GM13977 (cell line): Measurements from ENCODE around the gene MBD5.

Source experiments
- DNase-seq: peaks from one replicate; pipeline ENCODE4 v3.0.0; 2012; ENCODE audit warnings: low spot score
- CTCF ChIP-seq: IDR thresholded peaks from 2 replicates; pipeline ENCODE4 v1.5.1; 2012; ENCODE audit warnings: mild to moderate bottlenecking, control low read depth; ENCODE audit not compliant: insufficient read depth; ENCODE audit errors: extremely low read depth, missing control alignments
- in situ Hi-C: fragments of 300-500 bp; cut with MboI; formaldehyde crosslinking; loops from one replicate; pipeline ENCODE4 v1.12.0; 2022; ENCODE audit warnings: low sequenced_read_pairs, low pct_unique_long_range_greater_than_20kb, mixed read lengths, inconsistent platforms; ENCODE audit not compliant: unreplicated experiment

MBD5 gene

GRCh38 chr2:148194882-148195281 lies 174.0 kb downstream of the MBD5 start:
- no peak for DNase-seq
- TF ChIP-seq CTCF: no peak
- in situ Hi-C loops: no loop called here

DNA sequence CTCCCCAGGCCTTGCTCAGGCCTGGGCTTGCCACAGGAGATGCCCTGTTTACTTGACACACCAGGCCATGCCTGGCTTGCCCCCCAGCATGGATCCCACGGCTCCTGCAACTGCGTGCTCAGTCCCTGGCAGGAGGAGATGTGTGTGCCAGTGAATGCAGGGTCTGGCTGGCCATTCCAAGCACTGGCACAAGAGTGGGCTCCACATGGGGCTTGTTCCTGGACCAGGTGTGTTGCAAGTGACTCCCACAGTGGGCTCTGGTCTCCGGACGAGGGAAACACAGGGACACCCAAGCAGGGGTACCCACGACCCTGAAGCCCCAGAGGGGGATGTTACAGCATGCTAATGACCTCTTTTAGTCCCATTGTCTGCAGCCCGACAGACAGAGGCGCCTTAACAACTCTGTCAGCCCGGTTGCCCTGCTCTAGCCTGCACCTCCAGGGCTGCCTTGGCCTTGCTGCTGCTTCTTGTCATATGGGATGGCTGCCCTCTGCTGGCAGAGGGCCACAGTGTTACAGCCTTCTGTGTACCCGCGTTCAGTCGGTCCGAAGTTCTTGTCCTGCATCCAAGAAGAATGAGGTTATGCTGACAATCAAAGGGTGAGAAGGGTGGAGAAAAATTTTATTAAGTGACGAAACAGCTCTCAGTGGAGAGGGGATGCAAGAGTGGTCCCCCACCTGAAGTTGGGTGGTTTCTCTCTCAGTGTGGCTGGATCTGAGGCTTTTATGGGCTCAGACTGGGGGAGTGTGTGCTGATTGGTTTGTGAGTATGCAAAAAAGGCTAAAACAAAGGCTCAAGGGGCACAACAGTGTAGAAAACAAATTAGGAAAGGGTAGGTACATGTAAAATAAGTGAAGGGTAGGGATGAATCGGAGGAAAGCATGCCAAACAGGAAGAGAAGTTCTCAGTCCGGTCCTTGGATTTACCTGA lies 180.4 kb downstream of the MBD5 start:
- peak; percentile 42 for TF ChIP-seq CTCF
- DNase-seq: no peak
- in situ Hi-C loops: no loop called here

- in situ Hi-C loops: no loop called here
- no peak for TF ChIP-seq CTCF
- DNase-seq: no peak
Observed at GRCh38 chr2:148202237-148202636, 181.3 kb downstream of the MBD5 start.

DNA sequence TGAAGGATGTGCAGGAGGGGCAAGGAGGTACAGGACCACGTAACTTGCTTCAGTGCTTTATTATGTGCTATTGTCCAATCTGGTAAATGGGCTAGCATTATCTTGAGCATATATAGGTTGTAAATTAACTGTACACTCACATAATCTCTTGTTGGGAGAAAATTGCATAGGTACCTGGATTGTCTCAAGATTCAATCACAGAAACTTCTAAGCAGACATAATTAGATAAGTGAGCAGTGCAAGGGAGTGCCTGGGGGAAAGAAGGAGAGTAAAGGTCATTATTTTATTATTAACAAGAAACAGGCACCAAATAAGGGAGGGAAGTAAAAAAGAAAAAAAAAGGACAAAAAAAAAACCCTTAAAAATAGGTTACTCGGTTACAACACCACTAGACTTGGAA lies 186.2 kb downstream of the MBD5 start:
- TF ChIP-seq CTCF: no peak
- in situ Hi-C loops: no loop called here
- no peak for DNase-seq

GRCh38 chr2:148209603-148210002 lies 188.7 kb downstream of the MBD5 start:
- DNase-seq: no peak
- no peak for TF ChIP-seq CTCF
- in situ Hi-C loops: no loop called here

DNA sequence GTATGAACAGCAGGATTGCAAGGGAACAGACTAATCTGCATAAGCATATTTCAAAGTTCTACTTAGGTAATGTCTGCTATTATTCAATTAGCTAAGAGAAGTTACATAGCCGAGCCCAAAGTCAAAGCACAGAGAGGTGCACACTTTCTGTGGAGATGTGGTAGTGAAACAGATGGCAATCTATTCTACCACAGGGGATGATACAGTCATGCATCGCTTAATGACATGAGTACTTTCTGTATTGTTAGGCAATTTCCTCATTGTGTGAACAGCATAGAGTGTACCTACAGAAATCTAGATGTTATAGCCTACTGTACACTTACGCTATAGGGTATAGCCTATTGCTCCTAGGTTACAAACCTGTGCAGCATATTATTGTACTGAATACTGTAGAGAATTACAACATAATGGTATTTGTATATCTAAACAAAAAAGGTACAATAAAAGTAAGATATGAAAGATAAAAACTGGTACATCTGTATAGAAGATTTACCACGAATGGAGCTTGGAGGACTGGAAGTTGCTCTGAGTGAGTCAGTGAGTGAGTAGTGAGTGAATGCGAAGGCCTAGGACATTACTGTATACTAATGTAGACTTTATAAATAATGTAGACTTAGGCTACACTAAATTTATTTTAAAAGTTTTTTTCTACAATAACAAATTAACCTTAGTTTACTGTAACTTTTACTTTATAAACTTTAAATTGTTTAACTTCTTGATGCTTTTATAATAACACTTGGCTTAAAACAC lies 197.6 kb downstream of the MBD5 start:
- TF ChIP-seq CTCF: no peak
- in situ Hi-C loops: no loop called here
- no peak for DNase-seq
